Measurements from ENCODE around the gene GOLGA7B. TPM values are rescaled to one million over a fixed set of nuclear protein-coding genes. Genes with fewer than 3 reads are reported as not detected.

Gene GOLGA7B
- total RNA-seq, 2 donors from 2014 or later = 0.22 to 0.72 TPM

DNA sequence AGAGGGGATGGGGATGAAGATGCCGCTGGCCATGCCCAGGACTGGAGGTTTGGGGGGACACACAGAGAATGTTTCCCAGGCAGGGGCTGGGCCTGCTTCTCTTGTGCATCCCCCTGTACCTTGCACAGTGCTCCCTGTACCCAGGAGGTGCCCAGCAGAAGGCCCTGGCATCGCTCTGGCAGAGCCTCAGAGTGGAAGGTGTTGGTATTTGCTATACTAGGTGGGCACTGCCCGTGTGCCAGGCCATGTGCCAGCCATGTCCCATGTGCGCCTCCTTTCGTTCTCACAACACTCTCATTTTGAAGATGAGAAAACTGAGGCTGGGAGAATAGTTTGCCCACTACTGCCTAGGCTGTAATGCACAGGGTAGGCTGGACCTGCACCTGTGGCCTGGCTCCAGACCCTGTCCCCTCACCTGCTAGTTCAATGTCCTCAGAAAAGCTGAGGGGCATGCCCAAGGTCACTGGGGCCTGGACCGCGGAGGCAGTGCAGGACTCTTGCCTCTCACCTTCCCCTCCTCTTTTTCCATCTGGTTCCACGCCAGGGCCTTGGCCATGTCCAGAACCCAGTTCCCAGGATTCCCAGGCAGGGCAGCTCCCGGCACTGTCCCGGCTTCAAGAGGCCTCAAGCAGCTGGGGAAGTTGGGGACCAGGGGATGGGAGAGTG, 64.7 kb downstream of the GOLGA7B start:
- intact Hi-C loops (cut with DNase I) = loop anchor here (2.0 kb wide), 1 partner anchor 126 kb away; no protein-coding TSS in a partner anchor
- no peak for TF ChIP-seq CTCF (IDR thresholded peaks at IDR 0.05)

DNA sequence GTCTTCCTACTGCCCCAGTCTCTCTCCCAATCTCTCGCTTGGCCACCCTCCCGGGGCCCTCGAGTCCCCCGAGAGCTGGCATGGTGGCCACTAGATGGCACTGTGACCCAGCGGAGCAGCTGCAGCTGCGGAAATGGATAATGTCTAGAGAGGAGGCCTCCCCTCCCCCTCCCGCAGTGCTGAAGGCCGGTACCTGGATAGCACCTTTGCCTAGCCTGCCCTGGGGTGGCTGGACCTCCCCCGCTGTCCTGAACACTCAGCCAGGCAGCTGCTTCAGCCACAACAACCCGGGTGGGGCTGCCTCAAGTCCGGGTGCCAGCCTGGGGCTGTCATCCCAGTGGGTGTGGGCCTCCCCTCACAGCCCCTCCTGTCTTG, 65.2 kb downstream of the GOLGA7B start:
- Histone ChIP-seq H3K9ac (ENCODE audit: low read depth in 2 of 2, low read length in 2 of 2) (no peak overlapping the region), H3K27me3 (no peaks in the 10 kb centered on the region)

More for the DNA sequence above, 64.7 kb downstream of the GOLGA7B start:
- Histone ChIP-seq H3K9me3 (no peaks in the 10 kb centered on the region), H3K4me1 (no peaks in the 10 kb centered on the region), H3K36me3 (no peaks in the 10 kb centered on the region), H3K4me3 (no peak overlapping the region), H3K9ac (ENCODE audit: low read depth in 2 of 2, low read length in 2 of 2) (no peak overlapping the region), H3K27ac (no peak overlapping the region), H3K27me3 (no peaks in the 10 kb centered on the region)
- DNase-seq = no peak

DNA sequence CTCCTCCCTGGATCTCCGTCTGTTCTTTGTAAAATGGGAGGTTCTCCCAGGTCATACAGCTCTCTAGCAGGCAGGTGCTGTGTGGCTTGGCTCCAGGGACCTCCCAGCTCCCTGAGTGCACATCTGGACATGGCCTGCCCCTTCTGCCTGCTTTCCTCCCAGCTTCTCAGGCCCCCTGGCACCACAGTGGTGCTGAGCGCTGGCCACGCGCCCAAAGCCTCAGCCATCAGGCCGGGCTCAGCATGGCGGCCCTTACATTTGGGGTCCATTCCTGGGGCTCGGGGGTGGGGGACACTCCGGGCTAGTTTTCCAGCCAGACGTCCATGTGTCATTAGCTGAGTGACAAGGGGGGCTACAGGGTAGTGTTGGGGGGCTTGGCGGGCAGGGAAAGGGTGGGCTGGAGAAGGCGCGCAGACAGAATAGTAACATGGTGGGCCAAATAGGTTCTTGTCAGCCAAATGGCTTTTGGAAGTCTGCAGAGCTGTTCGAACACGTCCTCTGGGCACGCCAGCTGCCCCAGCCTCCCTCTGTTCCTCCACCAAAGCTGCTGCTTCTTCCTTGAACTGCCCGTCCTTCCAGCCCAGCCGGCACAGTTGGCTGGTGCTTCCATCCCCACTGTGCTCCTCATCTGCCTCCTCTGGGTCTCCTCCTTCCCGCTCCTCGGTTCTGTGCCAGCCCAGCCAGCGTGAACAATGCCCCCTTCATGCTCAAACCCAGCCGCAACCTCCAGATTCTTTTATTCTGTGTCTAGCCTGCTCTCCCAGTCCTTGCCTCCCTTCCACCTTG, 65.9 kb downstream of the GOLGA7B start:
- H3K27ac ChIP-seq = no peak overlapping the region
- no peak for DNase-seq
- peaks cover 3% of the 10 kb centered on the region for H3K27me3 ChIP-seq
- H3K4me1 ChIP-seq = no peaks in the 10 kb centered on the region
- intact Hi-C loops (cut with DNase I) = loop anchor here (2.0 kb wide), 1 partner anchor 125 kb away; no protein-coding TSS in a partner anchor
- H3K4me3 ChIP-seq = no peak overlapping the region
- no peak overlapping the region for H3K9ac ChIP-seq (ENCODE audit: low read depth in 2 of 2, low read length in 2 of 2)
- no peak for TF ChIP-seq CTCF (IDR thresholded peaks at IDR 0.05)
- no peaks in the 10 kb centered on the region for H3K36me3 ChIP-seq
- no peaks in the 10 kb centered on the region for H3K9me3 ChIP-seq

More for the DNA sequence above, 65.2 kb downstream of the GOLGA7B start:
- H3K9me3 ChIP-seq = no peaks in the 10 kb centered on the region
- TF ChIP-seq CTCF (IDR thresholded peaks at IDR 0.05) = peak; percentile 82
- H3K36me3 ChIP-seq = no peaks in the 10 kb centered on the region
- peak; percentile 78 for DNase-seq
- intact Hi-C loops (cut with DNase I) = loop anchor here (2.0 kb wide), 1 partner anchor 126 kb away; no protein-coding TSS in a partner anchor
- no peak overlapping the region for H3K27ac ChIP-seq
- H3K4me1 ChIP-seq = no peaks in the 10 kb centered on the region
- H3K4me3 ChIP-seq = no peak overlapping the region

GRCh38 chr10:97916586-97916985, 66.9 kb downstream of the GOLGA7B start:
- H3K4me1 ChIP-seq = no peaks in the 10 kb centered on the region
- TF ChIP-seq CTCF (IDR thresholded peaks at IDR 0.05) = no peak
- no peak overlapping the region for H3K4me3 ChIP-seq
- intact Hi-C loops (cut with DNase I) = no loop called here
- no peaks in the 10 kb centered on the region for H3K36me3 ChIP-seq
- no peaks in the 10 kb centered on the region for H3K9me3 ChIP-seq
- no peak overlapping the region for H3K9ac ChIP-seq (ENCODE audit: low read depth in 2 of 2, low read length in 2 of 2)
- H3K27ac ChIP-seq = no peak overlapping the region
- DNase-seq = no peak
- peaks cover 3% of the 10 kb centered on the region for H3K27me3 ChIP-seq

GRCh38 chr10:97919012-97919411, 69.4 kb downstream of the GOLGA7B start:
- H3K27ac ChIP-seq = no peak overlapping the region
- no peak overlapping the region for H3K4me3 ChIP-seq
- DNase-seq = no peak
- H3K9me3 ChIP-seq = no peaks in the 10 kb centered on the region
- intact Hi-C loops (cut with DNase I) = no loop called here
- H3K4me1 ChIP-seq = no peaks in the 10 kb centered on the region
- H3K27me3 ChIP-seq = peaks cover 3% of the 10 kb centered on the region
- no peak for TF ChIP-seq CTCF (IDR thresholded peaks at IDR 0.05)
- H3K9ac ChIP-seq (ENCODE audit: low read depth in 2 of 2, low read length in 2 of 2) = no peak overlapping the region
- H3K36me3 ChIP-seq = no peaks in the 10 kb centered on the region
